HCT116 (cell line): ENCODE results near the gene COQ8B. TPM values are rescaled to one million over a fixed set of nuclear protein-coding genes. Genes with fewer than 3 reads are reported as not detected.

ENCODE experiments used
- ATAC-seq: fragments of 200-7000 bp; cut with Tn5 transposase; 2 replicates; pipeline ENCODE4 v1.9.1; 2020; ENCODE audit warnings: mild to moderate bottlenecking, moderate library complexity
- BruUV-seq: library from RNA; stranded (reverse); fragments of 400-500 nt; replicated peaks from 2 replicates; lab custom pipeline; 2021; lab: Mats Ljungman, UMichigan
- CTCF ChIA-PET: fragments of 300-600 bp; sonication (Branson Sonifier 250); formaldehyde crosslinking; loops from one replicate; lab custom pipeline; 2021; ENCODE audit warnings: antibody characterized with exemption; lab: Charles Lee
- POLR2A ChIA-PET: fragments of 300-600, 350-600 bp; sonication (Branson Sonifier 250); formaldehyde crosslinking; loops from one replicate; lab custom pipeline; 2021; ENCODE audit warnings: antibody characterized with exemption; lab: Charles Lee
- RAD21 ChIA-PET, 2 experiments: fragments of 300-600 bp; sonication (Branson Sonifier 250); formaldehyde crosslinking; loops; one replicate each; lab custom pipeline; 2023; ENCODE audit warnings: low total read pairs in 2 of 2; ENCODE audit not compliant: uncharacterized antibody in 2 of 2, unreplicated experiment in 2 of 2, low non-redundant PET in 1 of 2; lab: Charles Lee
- DNase-seq: peaks from one replicate; pipeline ENCODE4 v3.0.0-alpha.2; 2010; ENCODE audit warnings: low read depth, low spot score
- H2AFZ ChIP-seq: fragments of 200-600 bp; shearing (Covaris generic), sonication (generic); 2 replicates; pipeline ENCODE4 v1.6.1; 2017; ENCODE audit warnings: low read depth, mixed run types, mixed read lengths, antibody characterized with exemption, low read length; ENCODE audit not compliant: poor library complexity, severe bottlenecking
- H3K27ac ChIP-seq: 2 replicates; pipeline ENCODE4 v1.5.1; 2012; ENCODE audit warnings: low read depth, low read length
- H3K27me3 ChIP-seq: fragments of 200-600 bp; sonication (generic); 2 replicates; pipeline ENCODE4 v1.6.1; 2016; ENCODE audit warnings: mixed run types, low read length, mixed read lengths; ENCODE audit not compliant: insufficient read depth
- H3K36me3 ChIP-seq, 2 experiments: fragments of 200-500 bp in 1 of 2; fragments of 200-600 bp in 1 of 2; sonication (Bioruptor generic) in 1 of 2; sonication (generic) in 1 of 2; 2 replicates each; pipeline versions ENCODE4 v1.5.1 to v1.6.1; 2014 to 2016; ENCODE audit warnings: low read length in 2 of 2, inconsistent platforms in 1 of 2, mixed read lengths in 1 of 2, mixed run types in 1 of 2; ENCODE audit not compliant: insufficient read depth in 2 of 2, control insufficient read depth in 1 of 2
- H3K4me1 ChIP-seq, 2 experiments: fragments of 200-600 bp in 1 of 2; sonication (generic) in 1 of 2; 2 replicates each; pipeline versions ENCODE4 v1.5.1 to v1.6.1; 2012 to 2017; ENCODE audit warnings: low read length in 2 of 2, inconsistent platforms in 1 of 2, mild to moderate bottlenecking in 1 of 2, mixed read lengths in 1 of 2, mixed run types in 1 of 2, moderate library complexity in 1 of 2; ENCODE audit not compliant: insufficient read depth in 2 of 2, control insufficient read depth in 1 of 2
- H3K4me2 ChIP-seq: fragments of 200-600 bp; sonication (generic); 2 replicates; pipeline ENCODE4 v1.6.1; 2017; ENCODE audit warnings: mixed run types, low read length, mixed read lengths
- H3K4me3 ChIP-seq, 2 experiments: fragments of 200-600 bp in 1 of 2; sonication (generic) in 1 of 2; replicated peaks in 1 of 2; 2 replicates each; pipeline ENCODE4 v1.5.1; 2011 to 2016; ENCODE audit warnings: low read length in 2 of 2, control low read depth in 1 of 2, low read depth in 1 of 2, mild to moderate bottlenecking in 1 of 2, mixed read lengths in 1 of 2, mixed run types in 1 of 2
- H3K79me2 ChIP-seq: fragments of 200-600 bp; sonication (generic); 2 replicates; pipeline ENCODE4 v1.6.1; 2017; ENCODE audit warnings: mild to moderate bottlenecking, mixed run types, low read length, moderate library complexity, mixed read lengths; ENCODE audit not compliant: insufficient read depth
- H3K9ac ChIP-seq: fragments of 200-600 bp; sonication (generic); 2 replicates; pipeline ENCODE4 v1.6.1; 2016; ENCODE audit warnings: low read length, mixed read lengths
- H3K9me2 ChIP-seq: fragments of 200-600 bp; sonication (generic), shearing (Covaris generic); 2 replicates; pipeline ENCODE4 v1.6.1; 2017; ENCODE audit warnings: mixed run types, mild to moderate bottlenecking, moderate library complexity; ENCODE audit not compliant: insufficient read depth
- H3K9me3 ChIP-seq, 2 experiments: fragments of 200-500 bp in 1 of 2; fragments of 200-600 bp in 1 of 2; sonication (Bioruptor generic) in 1 of 2; sonication (generic) in 1 of 2; 2 replicates each; pipeline ENCODE4 v1.6.1; 2014 to 2017; ENCODE audit warnings: low read length in 2 of 2, mixed read lengths in 2 of 2, inconsistent platforms in 1 of 2, low read depth in 1 of 2, mild to moderate bottlenecking in 1 of 2, mixed run types in 1 of 2, moderate library complexity in 1 of 2; ENCODE audit not compliant: control insufficient read depth in 1 of 2, insufficient read depth in 1 of 2
- H4K20me1 ChIP-seq: fragments of 200-600 bp; sonication (generic), shearing (Covaris generic); 2 replicates; pipeline ENCODE4 v1.6.1; 2017; ENCODE audit warnings: mixed run types, mild to moderate bottlenecking, moderate library complexity; ENCODE audit not compliant: insufficient read depth
- ATF3 ChIP-seq: IDR thresholded peaks from 2 replicates; pipeline ENCODE4 v1.6.1; 2012
- CTCF ChIP-seq, 3 experiments: fragments of 200-600 bp in 1 of 3; sonication (generic) in 1 of 3; IDR thresholded peaks in 2 of 3; conservative IDR thresholded peaks in 1 of 3; 2 replicates each; pipeline ENCODE4 v1.5.1; 2012 to 2017; ENCODE audit warnings: low read depth in 2 of 3, low read length in 2 of 3, antibody characterized with exemption in 1 of 3, borderline replicate concordance in 1 of 3, control low read depth in 1 of 3, mild to moderate bottlenecking in 1 of 3, mixed read lengths in 1 of 3, mixed run types in 1 of 3, moderate library complexity in 1 of 3; ENCODE audit not compliant: insufficient read depth in 1 of 3
- EGR1 ChIP-seq: IDR thresholded peaks from 2 replicates; pipeline ENCODE4 v1.6.1; 2012; ENCODE audit warnings: low read depth
- ELF1 ChIP-seq: IDR thresholded peaks from 2 replicates; pipeline ENCODE4 v1.6.1; 2012; ENCODE audit warnings: low read depth, borderline replicate concordance
- FOSL1 ChIP-seq: IDR thresholded peaks from 2 replicates; pipeline ENCODE4 v1.6.1; 2012; ENCODE audit warnings: low read depth
- JUND ChIP-seq: IDR thresholded peaks from 2 replicates; pipeline ENCODE4 v1.6.1; 2012
- MAX ChIP-seq: IDR thresholded peaks from 2 replicates; pipeline ENCODE4 v1.6.1; 2012
- POLR2A ChIP-seq: IDR thresholded peaks from 2 replicates; pipeline ENCODE4 v1.7.0; 2011; ENCODE audit warnings: borderline replicate concordance; ENCODE audit not compliant: insufficient read depth, insufficient read length; ENCODE audit errors: extremely low read depth
- RAD21 ChIP-seq: IDR thresholded peaks from 2 replicates; pipeline ENCODE4 v1.6.1; 2012; ENCODE audit warnings: low read depth, mild to moderate bottlenecking
- SP1 ChIP-seq: IDR thresholded peaks from 2 replicates; pipeline ENCODE4 v1.6.1; 2012; ENCODE audit warnings: low read depth
- SRF ChIP-seq: IDR thresholded peaks from 2 replicates; pipeline ENCODE4 v1.6.1; 2012; ENCODE audit warnings: low read depth
- intact Hi-C: fragments of 100-400 bp; cut with micrococcal nuclease; formaldehyde crosslinking; loops from 2 replicates; pipeline ENCODE4 v1.10.0; 2022
- total RNA-seq: library from RNA; stranded (reverse); gene quantifications from one replicate; pipeline ENCODE4 v1.2.1, GENCODE V29; 2021; ENCODE audit not compliant: unreplicated experiment

Gene COQ8B
- total RNA-seq, 1 experiment from 2014 or later = 47.1 TPM

GRCh38 chr19:40662925-40663694 is 53.6 kb downstream of the COQ8B start:
- H3K4me1 ChIP-seq = peaks cover 30 to 54% of the 10 kb centered on the region in 2 experiments
- H3K27me3 ChIP-seq = no peaks in the 10 kb centered on the region
- peak overlapping the region; percentile 77 for H3K9ac ChIP-seq
- no TSS peak for BruUV-seq
- H3K79me2 ChIP-seq = no peaks in the 10 kb centered on the region
- peak in 1 of 3 experiments; percentile 94; a peak in 4 of 6 replicates for TF ChIP-seq CTCF (IDR thresholded peaks at IDR 0.05 in 2 of 3, conservative IDR thresholded peaks at IDR 0.05 in 1 of 3; ENCODE audit: borderline replicate concordance in 1 of 3, insufficient read depth in 1 of 3, low read depth in 2 of 3, low read length in 2 of 3)
- TF ChIP-seq SRF = no peak
- TF ChIP-seq MAX = peak; percentile 99
- TF ChIP-seq EGR1 = peak; percentile 60
- no peak for TF ChIP-seq SP1
- TF ChIP-seq FOSL1 = no peak
- TF ChIP-seq ELF1 = no peak
- no peak for TF ChIP-seq ATF3
- TF ChIP-seq RAD21 = peak; percentile 99
- TF ChIP-seq JUND = no peak
- no peak for TF ChIP-seq POLR2A
- no peaks in the 10 kb centered on the region for H4K20me1 ChIP-seq
- peak overlapping the region; percentile 48 to 65 for H3K4me3 ChIP-seq
- H2AFZ ChIP-seq = peak overlapping the region; percentile 52
- no peaks in the 10 kb centered on the region for H3K9me2 ChIP-seq
- peak overlapping the region; percentile 81 for H3K27ac ChIP-seq
- ATAC-seq (peak; percentile 74), DNase-seq (peak; percentile 69)
- RAD21 ChIA-PET = interaction anchor here in 1 of 2 experiments (0.7 to 1.6 kb wide), 7 partner anchors 87 to 481 kb away, joined by 3 to 5 read pairs (median 3); partner anchors contain the start of genes ACTMAP and RAB4B
- peak overlapping the region; percentile 96 for H3K4me2 ChIP-seq
- H3K9me3 ChIP-seq = no peaks in the 10 kb centered on the region
- POLR2A ChIA-PET = interaction anchor here (0.6 to 1.8 kb wide), 5 partner anchors 17 to 901 kb away, joined by 3 to 5 read pairs (median 4); partner anchors contain the start of genes COQ8B and NUMBL
- CTCF ChIA-PET = interaction anchor here (0.7 to 2.8 kb wide), 12 partner anchors 8 to 481 kb away, joined by 3 to 25 read pairs (median 4); partner anchors contain the start of genes ACTMAP, COQ8B, ITPKC and RAB4B
- peaks cover 0 to 10% of the 10 kb centered on the region in 2 experiments; a peak in 1 of 4 replicates for H3K36me3 ChIP-seq
- intact Hi-C loops = loop anchor here (2.0 to 10.0 kb wide), 5 partner anchors 54 to 912 kb away; partner anchors contain the start of genes CEACAM21, COQ8B, HNRNPUL1 and ITPKC
